HEK293T (cell line): ENCODE results near the gene WWOX.

Source experiments
- CTCF ChIA-PET: fragments of 350-600 bp; formaldehyde crosslinking; extraction: SDS; loops from one replicate; lab custom pipeline; 2021; ENCODE audit warnings: antibody characterized with exemption, inconsistent platforms; lab: Yijun Ruan, JAX
- POLR2A ChIA-PET: fragments of 350-600 bp; formaldehyde crosslinking; extraction: SDS; loops from one replicate; lab custom pipeline; 2020; ENCODE audit warnings: antibody characterized with exemption, inconsistent platforms; lab: Yijun Ruan, JAX
- DNase-seq: peaks from one replicate; pipeline ENCODE4 v3.0.0; 2012; ENCODE audit warnings: mixed read lengths; ENCODE audit errors: extremely low spot score
- ARNT ChIP-seq: fragments of 450-650 bp; IDR thresholded peaks from 2 replicates; pipeline ENCODE4 v1.6.1; 2017; ENCODE audit warnings: mild to moderate bottlenecking
- BHLHE40 ChIP-seq: fragments of 450-650 bp; IDR thresholded peaks from 2 replicates; pipeline ENCODE4 v1.6.1; 2016; ENCODE audit warnings: mild to moderate bottlenecking, moderate library complexity, borderline replicate concordance
- CTBP1 ChIP-seq: fragments of 450-650 bp; IDR thresholded peaks from 2 replicates; pipeline ENCODE4 v1.6.1; 2016; ENCODE audit warnings: borderline replicate concordance
- ELF4 ChIP-seq: fragments of 450-650 bp; IDR thresholded peaks from 2 replicates; pipeline ENCODE4 v1.6.1; 2017; ENCODE audit warnings: antibody characterized with exemption
- FOXA1 ChIP-seq: fragments of 450-650 bp; IDR thresholded peaks from 2 replicates; pipeline ENCODE4 v1.6.1; 2016; ENCODE audit warnings: mild to moderate bottlenecking
- FOXK2 ChIP-seq: fragments of 450-650 bp; IDR thresholded peaks from 2 replicates; pipeline ENCODE4 v1.6.1; 2016; ENCODE audit warnings: mild to moderate bottlenecking
- FOXM1 ChIP-seq: fragments of 450-650 bp; IDR thresholded peaks from 2 replicates; pipeline ENCODE4 v1.6.1; 2017; ENCODE audit warnings: mild to moderate bottlenecking, borderline replicate concordance
- HDGF ChIP-seq: fragments of 450-650 bp; IDR thresholded peaks from 2 replicates; pipeline ENCODE4 v1.6.1; 2017; ENCODE audit warnings: antibody characterized with exemption, borderline replicate concordance
- L3MBTL2 ChIP-seq: fragments of 450-650 bp; conservative IDR thresholded peaks from 2 replicates; pipeline ENCODE4 v1.6.1; 2016; ENCODE audit warnings: mild to moderate bottlenecking
- LEF1 ChIP-seq: fragments of 450-650 bp; IDR thresholded peaks from 2 replicates; pipeline ENCODE4 v1.6.1; 2017; ENCODE audit warnings: mild to moderate bottlenecking, borderline replicate concordance
- NFRKB ChIP-seq: fragments of 450-650 bp; IDR thresholded peaks from 2 replicates; pipeline ENCODE4 v1.6.1; 2016; ENCODE audit warnings: mild to moderate bottlenecking, moderate library complexity
- PKNOX1 ChIP-seq: fragments of 450-650 bp; IDR thresholded peaks from 2 replicates; pipeline ENCODE4 v1.6.1; 2016
- SP1 ChIP-seq: fragments of 450-650 bp; IDR thresholded peaks from 2 replicates; pipeline ENCODE4 v1.6.1; 2017
- SUZ12 ChIP-seq: fragments of 450-650 bp; IDR thresholded peaks from 2 replicates; pipeline ENCODE4 v1.6.1; 2016; ENCODE audit warnings: mild to moderate bottlenecking
- TARDBP ChIP-seq: fragments of 450-650 bp; IDR thresholded peaks from 2 replicates; pipeline ENCODE4 v1.6.1; 2016
- ZNF384 ChIP-seq: fragments of 450-650 bp; IDR thresholded peaks from 2 replicates; pipeline ENCODE4 v1.6.1; 2016

The WWOX gene

DNA sequence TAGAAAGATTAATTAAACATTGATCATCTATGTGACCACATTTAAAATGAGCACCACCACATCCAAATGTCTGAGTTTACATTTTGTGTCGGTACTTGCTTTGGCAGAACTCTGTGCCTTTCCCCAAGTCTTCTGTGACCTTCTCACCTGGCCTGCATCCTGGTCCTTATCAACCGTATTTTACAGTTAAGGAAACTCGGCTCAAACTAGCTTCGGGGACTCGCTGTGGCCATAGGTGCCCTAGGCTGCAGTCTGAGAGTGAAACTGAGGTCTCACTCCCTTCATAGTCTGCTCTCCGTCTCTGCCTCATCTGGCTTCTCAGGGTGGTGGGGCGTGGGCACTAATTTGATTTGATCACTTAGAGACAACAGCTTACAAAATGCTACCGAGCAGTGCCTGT is 555.5 kb downstream of the WWOX start:
- POLR2A ChIA-PET = no interaction called here
- CTCF ChIA-PET = no interaction called here
- DNase-seq = no peak
- TF ChIP-seq SUZ12 = no peak

DNA sequence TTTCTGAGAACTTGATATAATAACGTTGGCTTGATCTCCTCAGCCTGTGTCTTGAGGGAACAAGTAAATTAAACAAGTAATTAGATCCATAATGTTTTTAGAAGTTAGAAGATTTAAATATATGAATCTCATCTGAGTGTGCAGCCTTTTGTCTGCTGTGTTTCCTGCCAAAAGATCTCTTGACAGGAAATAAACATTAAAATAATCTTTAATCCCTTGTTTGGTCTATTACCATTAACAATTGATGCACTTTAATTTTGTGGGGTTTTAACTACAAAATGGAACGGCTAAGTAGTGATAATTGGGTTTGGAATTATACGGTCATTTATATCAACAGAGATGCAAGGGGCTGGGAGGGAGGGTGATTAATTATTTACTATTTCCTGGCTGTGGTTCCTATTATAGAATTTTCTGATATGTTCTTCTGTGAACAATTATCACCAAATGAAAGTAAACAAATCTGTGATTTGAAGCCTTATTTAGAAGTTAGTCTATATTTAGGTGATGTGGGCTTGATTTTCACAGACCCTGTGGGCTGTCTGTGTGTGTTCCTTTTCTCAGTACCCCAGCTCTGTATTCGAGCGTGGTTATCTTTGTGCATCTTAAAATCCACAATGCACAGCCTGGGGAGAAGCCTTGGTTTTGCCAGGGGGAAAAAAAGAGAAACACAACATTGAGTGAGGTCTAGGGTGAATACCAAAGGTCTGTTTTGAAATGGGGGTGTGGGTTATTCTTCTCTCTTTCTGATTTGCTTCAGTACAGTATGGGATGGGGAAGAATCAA is 556.1 kb downstream of the WWOX start:
- POLR2A ChIA-PET = no interaction called here
- no peak for TF ChIP-seq BHLHE40
- no peak for TF ChIP-seq SP1
- no peak for TF ChIP-seq HDGF
- TF ChIP-seq FOXA1 = no peak
- no peak for TF ChIP-seq FOXM1
- DNase-seq = no peak
- CTCF ChIA-PET = no interaction called here

- no peak for DNase-seq
- ChIA-PET POLR2A (no interaction called here), CTCF (no interaction called here)
- no peak for TF ChIP-seq BHLHE40
- no peak for TF ChIP-seq FOXK2
- TF ChIP-seq LEF1 = no peak
- TF ChIP-seq L3MBTL2 = no peak
- no peak for TF ChIP-seq CTBP1
- TF ChIP-seq ARNT = no peak
- no peak for TF ChIP-seq HDGF
- no peak for TF ChIP-seq FOXA1
- no peak for TF ChIP-seq ELF4
- TF ChIP-seq NFRKB = no peak
- no peak for TF ChIP-seq FOXM1
- TF ChIP-seq PKNOX1 = no peak
- no peak for TF ChIP-seq ZNF384
- TF ChIP-seq SUZ12 = no peak
- TF ChIP-seq TARDBP = no peak
- no peak for TF ChIP-seq SP1
Observed at GRCh38 chr16:78656887-78657286, 557.4 kb downstream of the WWOX start.

GRCh38 chr16:78659216-78659615 is 559.8 kb downstream of the WWOX start:
- POLR2A ChIA-PET = no interaction called here
- no peak for DNase-seq
- CTCF ChIA-PET = interaction anchor here (1.0 kb wide), 1 partner anchor 10 kb away, joined by 3 read pairs; no protein-coding TSS in a partner anchor
- TF ChIP-seq SP1 (no peak), PKNOX1 (no peak), L3MBTL2 (no peak), ARNT (no peak), LEF1 (no peak), SUZ12 (no peak), ZNF384 (no peak), CTBP1 (no peak), HDGF (no peak), BHLHE40 (no peak), ELF4 (no peak), FOXK2 (no peak), FOXM1 (no peak), TARDBP (no peak), NFRKB (no peak), FOXA1 (no peak)

DNA sequence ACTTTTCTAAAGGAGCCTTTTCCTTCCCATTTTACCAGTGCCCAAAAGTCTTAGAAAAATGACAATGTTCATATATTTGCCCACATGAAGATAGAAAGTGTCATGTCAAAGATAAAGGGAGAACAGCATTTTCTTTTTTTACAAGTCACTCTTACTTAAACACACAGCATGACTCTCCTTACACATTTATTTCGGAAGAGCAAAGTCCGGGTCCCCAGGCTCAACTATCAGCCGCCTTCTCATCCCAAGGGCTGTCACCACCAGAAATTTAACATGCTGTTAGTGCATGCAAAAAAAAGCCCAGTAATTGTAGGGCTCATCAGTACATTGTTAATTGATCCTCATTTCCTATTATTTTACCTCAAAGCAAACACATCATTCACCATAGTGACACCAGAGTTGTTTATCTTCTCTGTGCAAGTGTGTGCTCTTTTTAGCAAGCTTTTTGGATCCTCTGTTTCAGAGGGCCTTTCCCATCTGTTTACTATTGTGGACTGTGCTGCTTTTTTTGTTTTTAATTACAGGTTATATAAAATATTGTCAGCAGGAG is 560.3 kb downstream of the WWOX start:
- TF ChIP-seq ARNT (no peak), ELF4 (no peak), ZNF384 (no peak), CTBP1 (no peak), SUZ12 (no peak)
- no peak for DNase-seq
- CTCF ChIA-PET = interaction anchor here (1.0 kb wide), 1 partner anchor 10 kb away, joined by 3 read pairs; no protein-coding TSS in a partner anchor
- POLR2A ChIA-PET = no interaction called here

DNA sequence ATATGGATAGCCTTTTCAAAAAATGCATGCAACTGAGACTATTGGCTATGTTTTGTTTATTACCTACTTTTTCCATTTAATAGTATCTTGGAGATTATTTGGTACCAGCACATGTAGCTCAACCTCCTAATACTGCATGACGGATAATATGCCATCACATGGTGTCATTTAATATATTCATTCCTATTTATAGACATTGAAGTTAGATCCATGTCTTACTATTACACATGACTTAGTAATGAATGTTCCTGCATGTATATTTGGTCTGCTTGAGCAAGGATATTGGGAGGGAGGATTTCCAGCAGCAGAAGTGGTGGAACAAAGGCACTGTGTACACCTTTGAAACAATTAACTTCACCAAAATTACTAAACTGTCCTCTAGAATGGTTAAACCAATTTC is 561.3 kb downstream of the WWOX start:
- no peak for DNase-seq
- POLR2A ChIA-PET = interaction anchor here (0.5 kb wide), 1 partner anchor 44 kb away, joined by 3 read pairs; no protein-coding TSS in a partner anchor
- CTCF ChIA-PET = no interaction called here
- TF ChIP-seq ZNF384 = no peak
- no peak for TF ChIP-seq PKNOX1
- no peak for TF ChIP-seq HDGF
- TF ChIP-seq NFRKB = no peak
- TF ChIP-seq FOXK2 = no peak
- TF ChIP-seq L3MBTL2 = no peak
- TF ChIP-seq SUZ12 = no peak
- TF ChIP-seq FOXM1 = no peak
- TF ChIP-seq TARDBP = no peak
- TF ChIP-seq SP1 = no peak
- TF ChIP-seq CTBP1 = no peak
- no peak for TF ChIP-seq LEF1
- no peak for TF ChIP-seq ELF4
- TF ChIP-seq BHLHE40 = no peak
- no peak for TF ChIP-seq ARNT
- TF ChIP-seq FOXA1 = no peak
